KOPT-K1 (cell line): ENCODE results near the gene CD63.

Source experiments
- H3K27ac ChIP-seq: fragments of 200-600 bp; sonication (generic); 2 replicates; pipeline ENCODE4 v1.5.1; 2016; ENCODE audit warnings: antibody characterized with exemption, mild to moderate bottlenecking, low read depth, low read length; ENCODE audit not compliant: poor library complexity, severe bottlenecking
- H3K36me3 ChIP-seq: fragments of 200-600 bp; sonication (generic); 2 replicates; pipeline ENCODE4 v1.5.1; 2017; ENCODE audit warnings: antibody characterized with exemption, mild to moderate bottlenecking, low read length, moderate library complexity; ENCODE audit not compliant: insufficient read depth
- H3K9me3 ChIP-seq: fragments of 200-600 bp; sonication (generic); 2 replicates; pipeline ENCODE4 v1.5.1; 2017; ENCODE audit warnings: antibody characterized with exemption, low read length, mild to moderate bottlenecking; ENCODE audit not compliant: insufficient read depth, poor library complexity, severe bottlenecking

CD63 gene

GRCh38 chr12:55706568-55707218, 22.1 kb downstream of the CD63 start:
- H3K36me3 ChIP-seq = no peaks in the 10 kb centered on the region
- no peaks in the 10 kb centered on the region for H3K9me3 ChIP-seq
- no peak overlapping the region for H3K27ac ChIP-seq

GRCh38 chr12:55705782-55706402, 22.9 kb downstream of the CD63 start:
- H3K9me3 ChIP-seq = no peaks in the 10 kb centered on the region
- no peak overlapping the region for H3K27ac ChIP-seq
- H3K36me3 ChIP-seq = no peaks in the 10 kb centered on the region

GRCh38 chr12:55704824-55705718, 23.7 kb downstream of the CD63 start:
- no peak overlapping the region for H3K27ac ChIP-seq
- H3K9me3 ChIP-seq = no peaks in the 10 kb centered on the region
- no peaks in the 10 kb centered on the region for H3K36me3 ChIP-seq

GRCh38 chr12:55703901-55704761, 24.7 kb downstream of the CD63 start:
- Histone ChIP-seq H3K36me3 (no peaks in the 10 kb centered on the region), H3K27ac (no peak overlapping the region)

GRCh38 chr12:55703288-55703687, 25.5 kb downstream of the CD63 start:
- no peaks in the 10 kb centered on the region for H3K36me3 ChIP-seq

More at GRCh38 chr12:55703901-55704761, 24.7 kb downstream of the CD63 start:
- no peaks in the 10 kb centered on the region for H3K9me3 ChIP-seq

GRCh38 chr12:55702861-55703260, 25.9 kb downstream of the CD63 start:
- Histone ChIP-seq H3K36me3 (no peaks in the 10 kb centered on the region), H3K27ac (no peak overlapping the region), H3K9me3 (no peaks in the 10 kb centered on the region)

More at GRCh38 chr12:55703288-55703687, 25.5 kb downstream of the CD63 start:
- no peak overlapping the region for H3K27ac ChIP-seq
- no peaks in the 10 kb centered on the region for H3K9me3 ChIP-seq

- Histone ChIP-seq H3K9me3 (no peaks in the 10 kb centered on the region), H3K36me3 (no peaks in the 10 kb centered on the region), H3K27ac (no peak overlapping the region)
Measured at GRCh38 chr12:55700255-55701018, 28.4 kb downstream of the CD63 start.

GRCh38 chr12:55699471-55700055, 29.2 kb downstream of the CD63 start:
- H3K36me3 ChIP-seq = no peaks in the 10 kb centered on the region
- H3K9me3 ChIP-seq = no peaks in the 10 kb centered on the region
- no peak overlapping the region for H3K27ac ChIP-seq

GRCh38 chr12:55698965-55699364, 29.8 kb downstream of the CD63 start:
- Histone ChIP-seq H3K9me3 (no peaks in the 10 kb centered on the region), H3K27ac (no peak overlapping the region), H3K36me3 (no peaks in the 10 kb centered on the region)

GRCh38 chr12:55698241-55698955, 30.4 kb downstream of the CD63 start:
- no peaks in the 10 kb centered on the region for H3K9me3 ChIP-seq
- H3K27ac ChIP-seq = no peak overlapping the region
- no peaks in the 10 kb centered on the region for H3K36me3 ChIP-seq

- H3K36me3 ChIP-seq = no peaks in the 10 kb centered on the region
- H3K27ac ChIP-seq = no peak overlapping the region
- H3K9me3 ChIP-seq = no peaks in the 10 kb centered on the region
Measured at GRCh38 chr12:55697686-55698085, 31.1 kb downstream of the CD63 start.

- Histone ChIP-seq H3K36me3 (no peaks in the 10 kb centered on the region), H3K9me3 (no peaks in the 10 kb centered on the region), H3K27ac (no peak overlapping the region)
Measured at GRCh38 chr12:55696796-55697462, 31.9 kb downstream of the CD63 start.

- Histone ChIP-seq H3K9me3 (no peaks in the 10 kb centered on the region), H3K27ac (no peak overlapping the region), H3K36me3 (no peaks in the 10 kb centered on the region)
Measured at GRCh38 chr12:55696141-55696540, 32.7 kb downstream of the CD63 start.
